GOT3 (cell line): ENCODE measurements around the gene SCAMP5.
A peak's percentile ranks its signal among the peaks of the same experiment; 100 is the strongest.

Source experiments
- DNase-seq: peaks from one replicate; lab custom pipeline; 2025; ENCODE audit warnings: mixed read lengths; lab: John Stamatoyannopoulos, UW

SCAMP5 gene

GRCh38 chr15:75023181-75023871 is 28.0 kb downstream of the SCAMP5 start, which contains the start of gene PPCDC:
Gene PPCDC (plus strand): TSS chr15:75023590. CDS start chr15:75028319, 4,729 bp downstream.
- DNase-seq, result peak; percentile 75

DNA sequence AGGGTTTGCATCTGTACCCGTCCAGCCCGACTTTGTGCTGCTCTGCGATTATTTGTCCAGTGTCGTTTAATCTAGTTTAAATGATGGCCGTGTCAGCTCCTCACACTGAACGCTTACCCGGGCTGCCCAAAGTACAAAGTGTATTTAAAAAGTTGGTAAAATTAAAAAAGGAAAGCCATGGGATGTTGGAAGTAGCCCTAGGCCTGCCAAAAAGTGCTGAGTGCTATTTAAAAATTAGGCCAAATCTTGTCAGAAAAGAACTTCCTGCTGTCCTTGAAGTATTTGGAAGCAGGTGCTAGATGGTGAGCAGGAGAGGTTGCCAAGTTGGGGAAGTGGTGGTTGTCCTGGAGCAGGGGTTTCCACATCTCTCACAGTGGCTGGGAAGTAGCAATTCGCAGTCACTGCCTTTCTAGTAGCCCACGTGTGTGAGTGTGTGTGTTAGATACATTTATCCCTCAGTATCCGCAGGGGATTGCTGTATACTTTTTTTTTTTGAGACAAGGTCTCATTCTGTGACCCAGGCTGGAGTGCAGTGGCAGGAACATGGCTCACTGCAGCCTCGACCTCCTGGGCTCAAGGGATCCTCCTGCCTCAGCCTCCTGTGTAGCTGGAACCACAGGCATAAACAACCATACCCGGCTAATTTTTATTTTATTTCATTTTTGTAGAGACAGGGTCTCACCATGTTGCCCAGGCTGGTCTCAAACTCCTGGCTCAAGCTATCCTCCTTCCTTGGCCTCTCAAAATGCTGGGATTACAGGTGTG is 28.7 kb downstream of the SCAMP5 start:
- DNase-seq, result no peak

DNA sequence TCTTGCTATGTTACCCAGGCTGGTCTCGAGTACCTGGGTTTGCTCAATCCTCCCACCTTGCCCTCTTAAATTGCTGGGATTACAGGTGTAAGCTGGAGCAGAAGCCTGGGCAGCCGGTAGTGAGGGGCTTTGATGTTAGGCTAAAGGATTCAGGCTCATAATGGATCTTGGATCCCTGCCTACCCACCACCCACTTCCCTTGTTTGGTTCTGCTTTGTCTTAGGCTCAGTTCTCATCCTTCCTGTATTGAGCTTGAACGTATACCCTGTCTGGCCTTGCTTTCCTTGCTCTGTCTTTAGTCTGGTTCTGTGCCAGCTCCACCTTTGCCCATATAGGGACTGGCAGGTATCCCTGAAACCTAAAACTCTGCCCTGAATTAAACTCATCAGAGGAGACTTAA is 29.7 kb downstream of the SCAMP5 start:
- no peak for DNase-seq

- DNase-seq, result no peak
Observed at GRCh38 chr15:75025548-75026260, 30.3 kb downstream of the SCAMP5 start.

DNA sequence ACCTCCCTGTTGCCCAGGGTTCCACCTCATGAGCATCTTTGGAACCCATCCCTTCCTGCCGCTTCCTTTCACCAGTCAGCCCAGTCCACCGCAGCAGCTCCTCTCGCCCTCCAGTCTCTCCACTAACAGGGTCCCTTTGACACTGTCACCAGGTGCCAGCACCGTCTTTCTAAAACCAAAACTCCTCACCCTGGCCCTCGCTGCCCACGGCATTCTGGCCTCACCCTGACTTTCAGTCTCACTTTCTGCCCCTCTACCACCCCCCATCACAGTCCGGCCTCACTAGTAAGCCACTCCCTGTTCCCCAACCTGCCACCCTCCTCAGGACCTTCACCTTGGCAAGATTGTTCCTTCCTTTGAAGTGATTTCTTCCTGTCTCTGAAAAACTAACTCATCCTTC is 32.2 kb downstream of the SCAMP5 start:
- no peak for DNase-seq

GRCh38 chr15:75028991-75029377 is 33.6 kb downstream of the SCAMP5 start:
- no peak for DNase-seq

DNA sequence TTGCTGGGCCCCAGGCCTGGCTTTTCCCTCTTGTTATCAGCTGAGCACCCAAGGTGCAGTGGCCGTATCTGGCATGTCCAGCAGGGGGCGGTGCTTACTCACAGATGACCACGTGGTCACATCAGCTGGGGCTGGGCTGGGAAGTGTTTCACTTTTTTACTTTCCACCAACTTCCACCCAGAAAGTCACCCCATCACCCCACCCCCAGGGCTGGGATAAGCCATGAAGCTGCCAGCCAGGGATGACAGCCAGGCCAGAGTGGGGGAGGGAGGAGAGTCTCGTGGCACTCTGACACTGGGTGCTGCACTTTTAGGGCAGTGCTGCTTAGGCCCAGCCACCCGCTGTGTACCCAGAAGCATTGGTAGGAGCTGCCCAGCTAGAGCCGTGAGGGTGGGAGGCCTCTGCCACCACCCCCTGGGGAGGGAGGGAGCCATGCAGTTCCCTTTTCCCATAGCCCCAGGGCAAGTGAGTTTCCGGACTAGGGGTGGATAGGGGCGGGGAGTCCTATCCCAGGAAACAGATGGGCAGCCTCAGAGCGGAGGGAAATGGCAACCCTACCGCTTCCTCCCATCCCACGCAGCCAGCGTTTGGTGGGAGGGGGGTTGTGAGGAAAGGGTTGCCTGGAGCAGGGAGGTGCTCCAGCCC is 34.1 kb downstream of the SCAMP5 start:
- DNase-seq, result peak; percentile 70

DNA sequence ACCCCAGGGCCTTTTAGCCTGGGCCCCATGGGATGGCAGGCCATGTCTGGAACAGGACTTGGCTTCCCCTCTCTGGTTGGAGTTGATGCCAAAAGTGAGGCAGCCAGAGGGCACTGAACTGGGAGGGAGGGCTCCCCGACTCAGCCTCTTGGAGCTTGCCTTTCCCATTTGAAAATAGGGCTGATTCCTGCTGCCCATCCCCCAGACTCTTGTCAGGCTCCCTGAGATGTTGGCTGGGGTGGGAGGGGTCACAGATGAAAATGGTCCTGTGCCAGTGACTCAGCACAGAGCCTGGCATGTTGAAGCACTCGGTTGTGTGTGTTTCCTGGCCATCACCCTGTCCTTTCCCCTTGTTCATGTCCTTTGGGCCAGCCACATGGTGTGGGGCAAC is 34.7 kb downstream of the SCAMP5 start:
- DNase-seq, result no peak

GRCh38 chr15:75030424-75030823 is 35.1 kb downstream of the SCAMP5 start:
- no peak for DNase-seq

- no peak for DNase-seq
Observed at GRCh38 chr15:75031848-75032247, 36.5 kb downstream of the SCAMP5 start.

DNA sequence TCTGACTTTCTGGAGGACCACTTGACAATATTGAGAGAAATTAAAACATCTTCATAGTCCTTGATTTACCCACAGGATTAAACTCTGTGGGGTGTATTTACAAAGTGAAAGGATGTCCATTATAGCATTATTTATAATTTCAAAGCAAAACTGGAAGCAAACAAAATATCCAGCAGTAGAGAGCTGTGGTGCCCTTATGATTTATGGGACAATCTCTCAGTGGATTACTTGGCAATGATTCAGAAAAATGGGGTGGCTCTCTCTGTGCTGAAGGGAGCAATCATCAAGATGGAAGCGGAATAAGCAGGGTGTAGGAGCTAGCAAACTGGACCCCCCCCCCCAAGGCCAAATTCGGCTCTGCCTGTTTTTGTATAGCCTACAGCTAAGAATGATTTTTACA is 37.0 kb downstream of the SCAMP5 start:
- no peak for DNase-seq

DNA sequence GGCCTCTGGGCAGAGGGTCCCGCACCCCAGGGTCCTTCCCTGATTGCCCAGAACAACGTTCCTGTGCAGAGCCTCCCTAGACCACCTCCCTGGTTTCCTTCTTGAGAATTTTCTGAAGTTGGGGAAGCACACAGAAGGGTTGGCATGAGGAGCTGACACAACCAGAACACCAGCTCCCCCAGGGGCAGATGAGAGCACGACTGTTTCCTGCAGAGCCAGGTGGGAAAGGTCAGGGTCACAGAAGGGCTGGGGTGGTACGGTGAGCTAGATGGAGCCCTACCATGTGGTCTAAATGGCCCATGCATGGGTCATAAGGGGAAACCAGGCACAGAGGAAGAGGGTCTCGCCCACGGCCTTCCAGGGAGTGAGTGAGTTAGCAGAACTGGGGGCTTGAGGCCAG is 38.4 kb downstream of the SCAMP5 start:
- DNase-seq, result no peak

DNA sequence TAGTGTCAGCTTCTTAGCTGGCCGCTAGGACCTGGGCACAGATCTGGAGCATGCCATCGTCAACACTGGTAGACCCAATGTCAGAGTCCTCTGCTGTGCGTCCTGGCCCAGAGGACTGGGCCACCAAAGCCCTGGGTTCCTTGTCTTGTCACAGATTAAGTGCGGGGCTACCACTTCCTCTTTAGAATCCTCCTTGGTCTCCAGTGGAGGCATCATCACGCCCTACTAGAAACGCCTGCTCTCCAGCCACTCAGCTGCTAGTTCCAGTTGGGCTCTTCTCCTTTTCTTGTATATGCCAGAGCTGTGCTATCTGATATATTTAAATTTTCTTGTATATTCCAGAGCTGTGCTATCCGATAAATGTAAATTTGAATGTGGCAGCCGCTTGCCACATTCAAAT is 39.3 kb downstream of the SCAMP5 start:
- DNase-seq, result no peak

GRCh38 chr15:75036212-75036616 is 40.9 kb downstream of the SCAMP5 start:
- DNase-seq, result no peak

DNA sequence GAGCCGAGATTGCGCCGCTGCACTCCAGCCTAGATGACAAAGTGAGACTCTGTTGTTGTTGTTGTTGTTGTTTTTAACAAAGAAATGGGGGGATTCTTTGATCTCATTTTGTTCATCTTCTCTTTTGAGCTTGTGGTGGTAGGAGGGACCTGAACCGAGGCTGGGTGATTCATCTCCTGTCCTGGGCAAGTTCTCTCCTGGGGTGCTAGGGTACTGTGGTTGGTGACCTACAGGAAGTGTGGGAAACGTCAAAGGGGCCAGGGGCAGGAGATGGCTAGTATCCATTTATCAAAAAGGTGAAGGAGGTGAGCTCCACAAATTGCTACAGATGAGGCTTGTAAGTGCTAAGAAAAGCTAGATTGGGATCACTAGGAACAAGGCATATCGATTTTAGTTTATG is 42.3 kb downstream of the SCAMP5 start:
- DNase-seq, result no peak

- DNase-seq, result no peak
Observed at GRCh38 chr15:75038231-75038630, 42.9 kb downstream of the SCAMP5 start.

GRCh38 chr15:75042730-75043508 is 47.6 kb downstream of the SCAMP5 start:
- no peak for DNase-seq

- DNase-seq, result peak; percentile 34
Observed at GRCh38 chr15:75043509-75044257, 48.3 kb downstream of the SCAMP5 start.

GRCh38 chr15:75044258-75044878 is 49.0 kb downstream of the SCAMP5 start:
- DNase-seq, result no peak

DNA sequence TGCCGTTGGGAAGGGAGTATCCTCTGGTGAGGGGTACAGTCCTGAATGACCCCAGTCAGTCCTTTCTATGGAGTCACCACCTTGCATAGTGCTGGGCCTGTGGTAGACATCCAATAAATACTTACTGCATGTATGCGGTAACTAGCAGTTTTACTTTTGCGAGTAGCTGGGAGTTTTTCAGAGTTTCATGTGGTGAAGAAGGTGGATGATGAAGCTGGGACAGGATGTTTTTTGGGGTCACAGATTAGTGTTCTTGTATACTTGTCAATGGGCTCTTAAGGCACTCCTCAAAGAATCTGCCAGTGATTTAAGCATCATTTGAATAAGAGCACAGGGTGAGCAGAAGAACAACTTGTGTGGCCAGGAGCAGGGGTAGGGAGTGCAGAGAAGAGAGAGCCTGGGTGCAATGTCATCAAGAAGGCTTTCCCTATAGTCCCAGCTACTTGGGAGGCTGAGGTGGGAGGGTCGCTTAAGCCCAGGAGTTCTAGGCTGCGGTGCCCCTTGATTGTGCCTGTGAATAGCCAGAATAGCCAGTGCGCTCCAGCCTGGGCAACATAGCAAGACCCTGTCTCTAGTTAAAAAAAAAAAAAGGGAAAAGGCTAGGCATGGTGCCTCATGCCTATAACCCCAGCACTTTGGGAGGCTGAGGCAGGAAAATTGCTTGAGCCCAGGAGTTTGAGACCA is 50.1 kb downstream of the SCAMP5 start:
- no peak for DNase-seq
